ENCODE measurements around the gene GNA12.

GRCh38 chr7:2807845-2808772 lies 36.0 kb downstream of the GNA12 start:
- TF ChIP-seq CTCF (IDR thresholded peaks at IDR 0.05) (no peak), POLR2A (IDR thresholded peaks at IDR 0.05) (no peak)
